ENCODE data around the gene TSPAN16.

Gene TSPAN16

GRCh38 chr19:11274533-11275086 is 21.4 kb upstream of the TSPAN16 start:
- Histone ChIP-seq H3K79me1 (ENCODE audit: low read depth, low read length) (no peaks in the 10 kb centered on the region), H3K4ac (ENCODE audit: low read length) (no peak overlapping the region), H2BK15ac (ENCODE audit: low read length) (no peak overlapping the region), H3K9me3 (replicated peaks in 1 of 2; ENCODE audit: control insufficient read depth in 2 of 2, insufficient read depth in 1 of 2, low read depth in 1 of 2, low read length in 2 of 2) (peaks cover 4% of the 10 kb centered on the region in 2 donors), H3K9ac (ENCODE audit: low read depth, low read length, poor library complexity) (no peak overlapping the region), H2AK5ac (ENCODE audit: low read depth, low read length) (no peak overlapping the region), H3K4me2 (ENCODE audit: insufficient read depth, low read length, poor library complexity, severe bottlenecking) (no peak overlapping the region), H4K91ac (ENCODE audit: low read depth, low read length, poor library complexity) (no peak overlapping the region), H2AFZ (ENCODE audit: low read length) (no peak overlapping the region), H3K23ac (ENCODE audit: low read depth, low read length, poor library complexity) (no peak overlapping the region), H3K18ac (ENCODE audit: low read length) (no peak overlapping the region), H4K8ac (ENCODE audit: low read depth, low read length) (no peak overlapping the region), H2BK120ac (ENCODE audit: low read depth, low read length) (no peak overlapping the region), H3K14ac (ENCODE audit: low read length) (no peak overlapping the region), H3K36me3 (replicated peaks in 1 of 2; ENCODE audit: control insufficient read depth in 2 of 2, insufficient read depth in 2 of 2, low read length in 2 of 2) (no peaks in the 10 kb centered on the region), H3K27ac (replicated peaks; ENCODE audit: low read length) (no peak overlapping the region), H3K27me3 (ENCODE audit: control insufficient read depth in 3 of 3, insufficient read depth in 3 of 3, low read depth in 1 of 3, low read length in 3 of 3) (no peaks in the 10 kb centered on the region), H2BK5ac (ENCODE audit: low read length) (no peak overlapping the region), H2BK12ac (ENCODE audit: low read length) (no peak overlapping the region), H3K4me1 (ENCODE audit: control insufficient read depth in 2 of 2, insufficient read depth in 1 of 2, low read depth in 1 of 2, low read length in 2 of 2) (peaks cover 0 to 17% of the 10 kb centered on the region in 2 donors), H3K4me3 (ENCODE audit: low read length in 2 of 2) (no peak overlapping the region)
- DNase-seq (ENCODE audit: low spot score): no peak
- WGBS, 2 donors (ENCODE audit: extremely low coverage in 2 of 2, insufficient read length in 2 of 2, insufficient replicate concordance in 1 of 2): no CpG with 5 or more reads among the region's 4 CpGs

DNA sequence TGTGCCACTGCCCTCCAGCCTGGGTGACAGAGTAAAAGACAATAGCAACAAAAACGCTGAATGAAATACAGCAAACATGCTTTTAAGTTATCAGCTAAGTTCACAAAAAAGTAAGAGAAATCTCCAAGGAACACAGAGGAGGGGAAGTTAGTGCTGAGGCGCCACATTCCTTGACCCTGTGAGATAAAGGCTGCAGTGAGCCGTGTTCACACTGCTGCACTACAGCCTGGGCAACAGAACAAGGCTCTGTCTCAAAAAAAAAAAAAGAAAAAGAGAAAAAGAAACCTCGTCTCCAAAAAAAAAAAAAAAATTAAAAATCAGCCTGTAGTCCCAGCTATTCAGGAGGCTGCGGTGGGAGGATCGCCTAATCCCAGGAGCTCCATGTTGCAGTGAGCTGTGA is 17.3 kb upstream of the TSPAN16 start:
- Histone ChIP-seq H2AFZ (ENCODE audit: low read length) (no peak overlapping the region), H2BK5ac (ENCODE audit: low read length) (no peak overlapping the region), H4K91ac (ENCODE audit: low read depth, low read length, poor library complexity) (no peak overlapping the region), H2BK120ac (ENCODE audit: low read depth, low read length) (no peak overlapping the region), H3K4me3 (ENCODE audit: low read length in 2 of 2) (no peak overlapping the region), H3K4ac (ENCODE audit: low read length) (no peak overlapping the region), H3K14ac (ENCODE audit: low read length) (no peak overlapping the region), H3K36me3 (replicated peaks in 1 of 2; ENCODE audit: control insufficient read depth in 2 of 2, insufficient read depth in 2 of 2, low read length in 2 of 2) (no peaks in the 10 kb centered on the region), H3K79me1 (ENCODE audit: low read depth, low read length) (no peaks in the 10 kb centered on the region), H4K8ac (ENCODE audit: low read depth, low read length) (no peak overlapping the region), H3K4me1 (ENCODE audit: control insufficient read depth in 2 of 2, insufficient read depth in 1 of 2, low read depth in 1 of 2, low read length in 2 of 2) (peaks cover 2 to 21% of the 10 kb centered on the region in 2 donors), H3K9ac (ENCODE audit: low read depth, low read length, poor library complexity) (no peak overlapping the region), H2BK15ac (ENCODE audit: low read length) (no peak overlapping the region), H3K18ac (ENCODE audit: low read length) (no peak overlapping the region), H3K27me3 (ENCODE audit: control insufficient read depth in 3 of 3, insufficient read depth in 3 of 3, low read depth in 1 of 3, low read length in 3 of 3) (no peaks in the 10 kb centered on the region), H2AK5ac (ENCODE audit: low read depth, low read length) (no peak overlapping the region), H3K23ac (ENCODE audit: low read depth, low read length, poor library complexity) (no peak overlapping the region), H2BK12ac (ENCODE audit: low read length) (no peak overlapping the region), H3K4me2 (ENCODE audit: insufficient read depth, low read length, poor library complexity, severe bottlenecking) (no peak overlapping the region), H3K27ac (replicated peaks; ENCODE audit: low read length) (no peak overlapping the region), H3K9me3 (replicated peaks in 1 of 2; ENCODE audit: control insufficient read depth in 2 of 2, insufficient read depth in 1 of 2, low read depth in 1 of 2, low read length in 2 of 2) (peaks cover 4% of the 10 kb centered on the region in 2 donors)
- WGBS, 2 donors (ENCODE audit: extremely low coverage in 2 of 2, insufficient read length in 2 of 2, insufficient replicate concordance in 1 of 2): no CpG with 5 or more reads among the region's 6 CpGs
- no peak for DNase-seq (ENCODE audit: low spot score)

DNA sequence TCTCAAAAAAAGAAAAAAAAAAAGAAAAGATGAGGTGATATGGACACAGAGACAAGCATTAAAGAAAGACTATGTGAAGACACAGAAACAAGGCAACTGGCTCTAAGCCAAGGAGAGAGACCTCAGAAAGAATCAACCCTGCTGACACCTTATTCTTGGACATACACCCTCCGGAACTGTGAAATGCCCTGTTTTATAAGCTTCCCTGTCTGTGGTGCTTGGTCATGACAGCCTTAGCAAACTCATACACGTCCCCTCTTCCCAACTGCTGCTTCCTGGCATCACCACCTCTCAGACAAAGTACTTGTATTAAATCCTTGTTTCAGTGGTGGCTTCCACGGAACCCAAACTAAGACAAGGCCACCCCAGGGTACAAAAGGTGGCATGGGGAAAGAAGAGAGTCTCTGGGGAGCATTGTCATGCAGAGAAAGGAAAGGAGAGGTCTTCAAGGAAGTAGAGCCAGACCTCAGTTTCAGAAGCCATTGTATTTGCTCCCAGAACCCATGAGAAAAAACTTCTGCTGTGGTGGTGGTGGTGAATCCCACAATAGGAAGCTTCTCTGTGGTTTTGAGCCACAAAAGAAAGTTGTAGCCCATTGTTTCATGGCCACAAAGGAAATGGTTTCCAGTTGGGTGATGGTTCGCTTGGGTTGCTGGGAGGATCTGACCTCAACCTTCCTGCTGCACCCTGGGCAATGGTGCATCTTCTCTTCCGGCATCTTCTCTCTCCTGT is 16.3 kb upstream of the TSPAN16 start:
- Histone ChIP-seq H3K4ac (ENCODE audit: low read length) (no peak overlapping the region), H2BK12ac (ENCODE audit: low read length) (no peak overlapping the region), H4K91ac (ENCODE audit: low read depth, low read length, poor library complexity) (no peak overlapping the region), H3K4me3 (ENCODE audit: low read length in 2 of 2) (no peak overlapping the region), H3K23ac (ENCODE audit: low read depth, low read length, poor library complexity) (no peak overlapping the region), H2BK15ac (ENCODE audit: low read length) (no peak overlapping the region), H3K4me1 (ENCODE audit: control insufficient read depth in 2 of 2, insufficient read depth in 1 of 2, low read depth in 1 of 2, low read length in 2 of 2) (peaks cover 2 to 21% of the 10 kb centered on the region in 2 donors), H3K18ac (ENCODE audit: low read length) (no peak overlapping the region), H3K4me2 (ENCODE audit: insufficient read depth, low read length, poor library complexity, severe bottlenecking) (no peak overlapping the region), H2BK5ac (ENCODE audit: low read length) (no peak overlapping the region), H3K9ac (ENCODE audit: low read depth, low read length, poor library complexity) (no peak overlapping the region), H3K79me1 (ENCODE audit: low read depth, low read length) (no peaks in the 10 kb centered on the region), H3K27ac (replicated peaks; ENCODE audit: low read length) (no peak overlapping the region), H4K8ac (ENCODE audit: low read depth, low read length) (no peak overlapping the region), H2AFZ (ENCODE audit: low read length) (peak overlapping the region; percentile 68), H3K36me3 (replicated peaks in 1 of 2; ENCODE audit: control insufficient read depth in 2 of 2, insufficient read depth in 2 of 2, low read length in 2 of 2) (no peaks in the 10 kb centered on the region), H3K14ac (ENCODE audit: low read length) (no peak overlapping the region), H2AK5ac (ENCODE audit: low read depth, low read length) (no peak overlapping the region), H3K27me3 (ENCODE audit: control insufficient read depth in 3 of 3, insufficient read depth in 3 of 3, low read depth in 1 of 3, low read length in 3 of 3) (no peaks in the 10 kb centered on the region), H3K9me3 (replicated peaks in 1 of 2; ENCODE audit: control insufficient read depth in 2 of 2, insufficient read depth in 1 of 2, low read depth in 1 of 2, low read length in 2 of 2) (peaks cover 4% of the 10 kb centered on the region in 2 donors), H2BK120ac (ENCODE audit: low read depth, low read length) (peak overlapping the region; percentile 91)
- no CpG with 5 or more reads among the region's 5 CpGs for WGBS, 2 donors (ENCODE audit: extremely low coverage in 2 of 2, insufficient read length in 2 of 2, insufficient replicate concordance in 1 of 2)
- DNase-seq (ENCODE audit: low spot score): no peak

DNA sequence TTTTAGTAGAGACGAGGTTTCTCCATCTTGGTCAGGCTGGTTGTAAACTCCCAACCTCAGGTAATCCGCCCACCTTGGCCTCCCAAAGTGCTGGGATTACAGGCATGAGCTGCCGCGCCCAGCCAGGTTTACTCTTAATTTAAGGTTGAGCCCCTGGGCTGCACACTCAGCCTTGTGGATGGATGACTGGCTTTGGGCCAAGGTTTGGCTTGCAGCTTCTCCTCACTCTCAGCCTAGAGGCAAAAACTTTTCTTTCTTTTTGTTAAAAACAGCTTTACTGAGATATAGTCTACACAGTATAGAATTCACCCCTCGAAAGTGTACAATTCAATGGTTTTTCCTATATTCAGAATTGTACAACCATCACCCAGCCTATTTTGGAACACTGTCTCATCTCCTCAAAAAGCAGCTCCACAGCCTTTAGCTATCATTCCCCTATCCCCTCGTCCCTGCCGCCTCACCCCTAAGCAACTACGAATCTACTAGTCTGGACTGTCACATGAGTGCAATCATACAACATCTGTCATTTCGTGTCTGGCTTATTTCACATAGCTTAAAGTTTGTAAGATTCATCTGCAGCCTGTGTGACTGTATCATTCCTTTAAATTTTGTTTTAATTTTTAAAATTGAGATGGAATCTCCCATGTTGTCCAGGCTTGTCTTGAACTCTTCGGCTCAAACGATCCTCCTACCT is 14.5 kb upstream of the TSPAN16 start:
- no peak overlapping the region for H2AK5ac ChIP-seq (ENCODE audit: low read depth, low read length)
- H3K9me3 ChIP-seq (replicated peaks in 1 of 2; ENCODE audit: control insufficient read depth in 2 of 2, insufficient read depth in 1 of 2, low read depth in 1 of 2, low read length in 2 of 2): peaks cover 4% of the 10 kb centered on the region in 2 donors
- no peak overlapping the region for H2AFZ ChIP-seq (ENCODE audit: low read length)
- H3K18ac ChIP-seq (ENCODE audit: low read length): no peak overlapping the region
- no peak overlapping the region for H4K8ac ChIP-seq (ENCODE audit: low read depth, low read length)
- no peaks in the 10 kb centered on the region for H3K36me3 ChIP-seq (replicated peaks in 1 of 2; ENCODE audit: control insufficient read depth in 2 of 2, insufficient read depth in 2 of 2, low read length in 2 of 2)
- H3K4me1 ChIP-seq (ENCODE audit: control insufficient read depth in 2 of 2, insufficient read depth in 1 of 2, low read depth in 1 of 2, low read length in 2 of 2): peaks cover 2 to 14% of the 10 kb centered on the region in 2 donors
- no peak overlapping the region for H3K27ac ChIP-seq (replicated peaks; ENCODE audit: low read length)
- H2BK120ac ChIP-seq (ENCODE audit: low read depth, low read length): no peak overlapping the region
- no peaks in the 10 kb centered on the region for H3K79me1 ChIP-seq (ENCODE audit: low read depth, low read length)
- H3K9ac ChIP-seq (ENCODE audit: low read depth, low read length, poor library complexity): no peak overlapping the region
- H3K4me2 ChIP-seq (ENCODE audit: insufficient read depth, low read length, poor library complexity, severe bottlenecking): no peak overlapping the region
- no peak overlapping the region for H2BK15ac ChIP-seq (ENCODE audit: low read length)
- DNase-seq (ENCODE audit: low spot score): no peak
- H2BK5ac ChIP-seq (ENCODE audit: low read length): no peak overlapping the region
- H3K23ac ChIP-seq (ENCODE audit: low read depth, low read length, poor library complexity): no peak overlapping the region
- no peak overlapping the region for H3K4me3 ChIP-seq (ENCODE audit: low read length in 2 of 2)
- no peak overlapping the region for H3K14ac ChIP-seq (ENCODE audit: low read length)
- H2BK12ac ChIP-seq (ENCODE audit: low read length): no peak overlapping the region
- WGBS, 2 donors (ENCODE audit: extremely low coverage in 2 of 2, insufficient read length in 2 of 2, insufficient replicate concordance in 1 of 2): no CpG with 5 or more reads among the region's 11 CpGs
- no peak overlapping the region for H3K4ac ChIP-seq (ENCODE audit: low read length)
- H4K91ac ChIP-seq (ENCODE audit: low read depth, low read length, poor library complexity): no peak overlapping the region
- H3K27me3 ChIP-seq (ENCODE audit: control insufficient read depth in 3 of 3, insufficient read depth in 3 of 3, low read depth in 1 of 3, low read length in 3 of 3): no peaks in the 10 kb centered on the region
